Inferior parietal cortex (tissue), 1 donor: ENCODE data around the gene MYOM1.
"Not testable (repeated sequence)": the region's sequence is repeated elsewhere in the genome, so short reads cannot be mapped to it uniquely, and the experiment has no call there.

Experiments
- DNase-seq: peaks from one replicate; pipeline ENCODE4 v3.0.0-alpha.2; 2016; ENCODE audit errors: extremely low spot score

MYOM1 gene

GRCh38 chr18:3058328-3059191 is 161.2 kb downstream of the MYOM1 start:
- no peak for DNase-seq

- DNase-seq, result no peak
Observed at GRCh38 chr18:3057526-3057925, 162.2 kb downstream of the MYOM1 start.

- DNase-seq, result no peak
Observed at GRCh38 chr18:3056311-3056710, 163.5 kb downstream of the MYOM1 start.

DNA sequence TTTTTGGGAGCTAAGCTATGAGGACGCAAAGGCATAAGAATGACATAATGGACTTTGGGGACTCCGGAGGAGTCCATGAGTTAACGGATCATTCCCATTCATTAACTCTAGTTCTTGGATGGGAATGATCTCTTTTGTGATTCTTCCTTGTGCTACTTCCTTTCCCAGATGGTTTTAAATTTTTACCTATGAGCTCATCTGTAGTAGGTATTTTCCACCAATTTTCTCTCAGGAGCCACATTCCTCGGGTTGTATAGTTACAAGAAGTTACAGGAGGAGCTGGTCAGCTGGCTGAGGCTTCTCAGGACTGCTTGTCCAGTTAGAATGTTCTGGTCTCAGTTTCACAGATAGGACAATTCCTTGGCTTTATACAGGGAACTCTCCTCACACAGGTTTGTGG is 164.0 kb downstream of the MYOM1 start:
- DNase-seq, result no peak

GRCh38 chr18:3055186-3055728 is 164.5 kb downstream of the MYOM1 start:
- no peak for DNase-seq

DNA sequence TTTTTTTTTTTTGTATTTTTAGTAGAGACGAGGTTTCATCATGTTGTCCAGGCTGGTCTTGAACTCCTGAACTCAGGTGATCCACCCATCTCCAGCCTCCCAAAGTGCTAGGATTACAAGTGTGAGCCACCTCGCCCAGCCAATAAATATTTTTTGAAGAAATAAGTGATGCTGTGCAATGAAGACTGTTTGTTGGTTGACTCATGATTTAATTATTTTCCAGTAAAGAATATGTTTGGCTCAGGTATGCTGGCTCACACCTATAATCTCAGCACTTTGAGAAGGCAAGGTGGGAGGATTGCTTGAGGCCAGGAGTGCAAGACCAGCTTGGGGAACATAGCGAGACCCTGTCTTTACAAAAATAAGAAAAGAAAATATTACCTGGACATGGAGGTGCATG is 165.0 kb downstream of the MYOM1 start:
- no peak for DNase-seq

- no peak for DNase-seq
Observed at GRCh38 chr18:3054214-3054613, 165.6 kb downstream of the MYOM1 start.

GRCh38 chr18:3053081-3053480 is 166.7 kb downstream of the MYOM1 start:
- DNase-seq, result no peak

GRCh38 chr18:3052411-3052758 is 167.4 kb downstream of the MYOM1 start:
- no peak for DNase-seq

GRCh38 chr18:3051718-3052410 is 167.9 kb downstream of the MYOM1 start:
- DNase-seq, result no peak

DNA sequence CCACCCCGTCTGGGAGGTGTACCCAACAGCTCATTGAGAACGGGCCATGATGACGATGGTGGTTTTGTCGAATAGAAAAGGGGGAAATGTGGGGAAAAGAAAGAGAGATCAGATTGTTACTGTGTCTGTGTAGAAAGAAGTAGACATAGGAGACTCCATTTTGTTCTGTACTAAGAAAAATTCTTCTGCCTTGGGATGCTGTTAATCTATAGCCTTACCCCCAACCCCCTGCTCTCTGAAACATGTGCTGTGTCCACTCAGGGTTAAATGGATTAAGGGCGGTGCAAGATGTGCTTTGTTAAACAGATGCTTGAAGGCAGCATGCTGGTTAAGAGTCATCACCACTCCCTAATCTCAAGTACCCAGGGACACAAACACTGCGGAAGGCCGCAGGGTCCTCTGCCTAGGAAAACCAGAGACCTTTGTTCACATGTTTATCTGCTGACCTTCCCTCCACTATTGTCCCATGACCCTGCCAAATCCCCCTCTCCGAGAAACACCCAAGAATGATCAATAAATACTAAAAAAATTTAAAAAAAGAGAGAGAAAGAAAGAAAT is 169.8 kb downstream of the MYOM1 start:
- not testable (repeated sequence) for DNase-seq

DNA sequence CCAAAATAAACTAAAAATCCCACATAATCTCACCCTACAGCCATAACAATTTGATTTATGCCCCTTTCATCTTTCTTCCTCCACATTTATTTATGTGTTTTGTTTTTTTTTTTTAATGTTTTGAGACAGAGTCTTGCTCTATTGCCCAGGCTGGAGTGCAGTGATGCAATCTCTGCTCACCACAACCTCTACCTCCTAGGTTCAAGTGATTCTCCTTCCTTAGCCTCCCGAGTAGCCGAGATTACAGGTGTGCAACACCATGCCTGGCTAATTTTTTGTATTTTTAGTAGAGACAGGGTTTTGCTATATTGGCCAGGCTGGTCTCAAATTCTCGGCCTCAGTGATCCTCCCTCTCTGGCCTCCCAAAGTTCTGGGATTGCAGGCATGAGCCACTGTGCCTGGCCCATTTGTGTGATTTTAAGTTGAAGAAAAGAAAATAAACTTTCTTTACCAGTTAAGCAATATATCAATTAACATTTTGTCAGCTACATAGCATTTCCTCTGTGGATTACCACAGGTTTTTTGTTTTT is 170.9 kb downstream of the MYOM1 start:
- no peak for DNase-seq

DNA sequence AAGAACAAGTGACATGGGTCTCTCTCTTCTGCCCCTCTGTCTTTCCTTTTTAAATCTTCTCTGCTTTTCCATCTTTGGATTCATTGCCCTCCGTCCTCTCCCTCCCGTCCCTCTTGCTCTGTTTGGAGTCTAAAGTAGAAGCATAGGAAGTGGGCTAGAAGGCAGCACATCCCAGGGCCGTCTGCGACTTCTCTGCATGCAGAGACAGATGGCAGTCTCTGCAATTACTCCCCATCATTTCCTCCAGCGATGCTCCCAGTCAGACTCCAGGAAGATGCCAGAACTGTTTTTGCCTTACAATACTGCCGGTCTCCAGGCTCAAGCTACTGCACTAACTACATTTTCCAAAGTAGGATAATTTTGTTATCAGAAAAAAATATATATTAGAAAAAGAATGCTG is 171.6 kb downstream of the MYOM1 start:
- DNase-seq, result no peak

- DNase-seq, result no peak
Observed at GRCh38 chr18:3046216-3046808, 173.5 kb downstream of the MYOM1 start.

DNA sequence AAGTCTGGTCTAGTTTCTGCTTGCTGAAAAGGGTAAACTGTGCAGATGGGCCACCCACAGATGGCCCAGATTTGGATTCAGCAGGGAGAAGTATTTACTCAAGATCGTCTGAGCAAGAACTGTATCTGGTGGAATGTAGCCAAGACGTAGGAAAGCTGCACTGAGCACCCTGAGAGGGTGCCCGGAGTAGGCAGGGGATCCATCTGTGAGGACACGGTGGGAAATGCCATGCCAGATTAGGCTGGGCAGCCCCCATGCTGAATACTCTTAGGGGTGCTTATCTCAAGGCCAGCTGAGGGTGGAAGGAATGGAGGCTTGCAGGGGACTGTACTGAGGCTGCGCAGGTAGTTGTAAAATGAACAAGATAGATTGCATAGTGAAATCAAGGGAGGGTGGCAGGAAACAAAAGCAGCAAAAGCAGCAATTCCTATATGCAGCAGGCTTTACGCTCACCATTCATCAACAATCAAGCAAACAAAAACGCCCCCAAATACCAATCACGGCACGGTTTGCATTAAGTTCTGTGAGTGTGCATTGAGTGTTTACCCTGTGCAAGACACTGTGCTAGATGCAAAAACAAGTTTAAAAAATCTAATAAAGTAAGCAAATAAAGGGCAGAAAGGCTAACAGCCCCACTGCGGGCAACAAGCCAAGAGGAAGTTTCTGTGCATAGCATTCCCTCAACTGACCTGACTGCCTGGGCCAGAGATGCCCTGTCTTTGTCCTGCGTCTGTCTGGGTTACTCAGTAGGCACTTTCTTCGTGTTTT is 174.7 kb downstream of the MYOM1 start:
- no peak for DNase-seq

- no peak for DNase-seq
Observed at GRCh38 chr18:3042379-3042778, 177.4 kb downstream of the MYOM1 start.

- no peak for DNase-seq
Observed at GRCh38 chr18:3041843-3042242, 177.9 kb downstream of the MYOM1 start.

DNA sequence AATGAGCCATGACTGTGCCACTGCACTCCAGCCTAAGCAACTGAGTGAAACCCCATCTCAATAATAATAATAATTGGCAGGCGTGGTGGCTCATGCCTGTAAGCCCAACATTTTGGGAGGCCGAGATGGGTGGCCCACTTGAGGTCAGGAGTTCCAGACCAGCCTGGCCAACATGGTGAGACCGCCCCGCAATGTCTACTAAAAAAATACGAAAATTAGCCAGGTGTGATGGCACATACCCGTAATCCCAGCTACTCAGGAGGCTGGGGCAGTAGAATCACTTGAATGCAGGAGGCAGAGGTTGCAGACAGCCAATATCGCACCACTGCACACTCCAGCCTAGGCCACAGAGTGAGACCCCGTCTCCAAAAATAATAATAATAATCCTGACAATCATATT is 178.9 kb downstream of the MYOM1 start:
- no peak for DNase-seq

DNA sequence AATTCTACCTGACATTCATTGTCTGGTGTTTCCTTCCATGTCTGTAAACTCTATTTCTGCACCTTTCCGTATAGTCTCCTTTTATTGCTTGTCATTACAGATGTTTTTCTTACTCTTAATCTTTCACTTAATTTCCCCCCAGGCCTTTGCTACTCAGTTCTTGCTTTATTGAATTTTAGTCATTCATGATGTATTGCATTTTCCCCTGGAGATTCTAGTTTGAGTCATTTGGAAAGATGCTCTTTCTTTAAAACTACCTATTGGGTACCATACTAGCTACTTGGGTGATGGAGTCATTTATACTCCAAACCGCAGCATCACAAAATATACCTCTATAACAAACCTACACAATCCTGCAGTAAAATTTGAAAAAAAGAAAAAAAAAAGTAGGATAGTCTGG is 179.6 kb downstream of the MYOM1 start:
- DNase-seq, result no peak

GRCh38 chr18:3037423-3037915 is 182.3 kb downstream of the MYOM1 start:
- DNase-seq, result no peak

- no peak for DNase-seq
Observed at GRCh38 chr18:3036108-3036507, 183.7 kb downstream of the MYOM1 start.
